Fibroblast of lung (primary cell): ENCODE measurements around the gene GBP5.

Experiments
- CTCF ChIP-seq, 2 donors: IDR thresholded peaks in 1 of 2; conservative IDR thresholded peaks in 1 of 2; 1 replicate in 1 of 2; 2 replicates in 1 of 2; pipeline ENCODE4 v1.5.1; 2011 to 2012; ENCODE audit warnings: low read length in 2 of 2, control low read depth in 1 of 2, inconsistent platforms in 1 of 2, low read depth in 1 of 2, mild to moderate bottlenecking in 1 of 2
- EZH2 ChIP-seq: IDR thresholded peaks from 2 replicates; pipeline ENCODE4 v1.5.1; 2012; ENCODE audit warnings: low read length, control low read depth, mild to moderate bottlenecking; ENCODE audit errors: missing control alignments

GRCh38 chr1:89295187-89295586 lies 22.5 kb upstream of the GBP5 start:
- TF ChIP-seq CTCF (conservative IDR thresholded peaks at IDR 0.05 in 1 of 2, IDR thresholded peaks at IDR 0.05 in 1 of 2; ENCODE audit: low read depth in 1 of 2, low read length in 2 of 2) (no peak), EZH2 (no peak)
